ENCODE results near the gene CHD5.

Gene CHD5

GRCh38 chr1:6184083-6184783, 4.1 kb upstream of the CHD5 start:
- Mint-ChIP-seq H3K4me1 (peaks cover 19% of the 10 kb centered on the region), H3K27me3 (ENCODE audit: low read depth) (peaks cover 42% of the 10 kb centered on the region), H3K4me3 (no peak overlapping the region), H3K9me3 (no peaks in the 10 kb centered on the region), H3K27ac (no peak overlapping the region), H3K36me3 (ENCODE audit: low read depth) (peaks cover 47% of the 10 kb centered on the region)
- TF ChIP-seq, protein P1, sequence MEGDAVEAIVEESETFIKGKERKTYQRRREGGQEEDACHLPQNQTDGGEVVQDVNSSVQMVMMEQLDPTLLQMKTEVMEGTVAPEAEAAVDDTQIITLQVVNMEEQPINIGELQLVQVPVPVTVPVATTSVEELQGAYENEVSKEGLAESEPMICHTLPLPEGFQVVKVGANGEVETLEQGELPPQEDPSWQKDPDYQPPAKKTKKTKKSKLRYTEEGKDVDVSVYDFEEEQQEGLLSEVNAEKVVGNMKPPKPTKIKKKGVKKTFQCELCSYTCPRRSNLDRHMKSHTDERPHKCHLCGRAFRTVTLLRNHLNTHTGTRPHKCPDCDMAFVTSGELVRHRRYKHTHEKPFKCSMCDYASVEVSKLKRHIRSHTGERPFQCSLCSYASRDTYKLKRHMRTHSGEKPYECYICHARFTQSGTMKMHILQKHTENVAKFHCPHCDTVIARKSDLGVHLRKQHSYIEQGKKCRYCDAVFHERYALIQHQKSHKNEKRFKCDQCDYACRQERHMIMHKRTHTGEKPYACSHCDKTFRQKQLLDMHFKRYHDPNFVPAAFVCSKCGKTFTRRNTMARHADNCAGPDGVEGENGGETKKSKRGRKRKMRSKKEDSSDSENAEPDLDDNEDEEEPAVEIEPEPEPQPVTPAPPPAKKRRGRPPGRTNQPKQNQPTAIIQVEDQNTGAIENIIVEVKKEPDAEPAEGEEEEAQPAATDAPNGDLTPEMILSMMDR (IDR thresholded peaks at IDR 0.05; ENCODE audit: unreplicated experiment in 3 of 3) = no peak

DNA sequence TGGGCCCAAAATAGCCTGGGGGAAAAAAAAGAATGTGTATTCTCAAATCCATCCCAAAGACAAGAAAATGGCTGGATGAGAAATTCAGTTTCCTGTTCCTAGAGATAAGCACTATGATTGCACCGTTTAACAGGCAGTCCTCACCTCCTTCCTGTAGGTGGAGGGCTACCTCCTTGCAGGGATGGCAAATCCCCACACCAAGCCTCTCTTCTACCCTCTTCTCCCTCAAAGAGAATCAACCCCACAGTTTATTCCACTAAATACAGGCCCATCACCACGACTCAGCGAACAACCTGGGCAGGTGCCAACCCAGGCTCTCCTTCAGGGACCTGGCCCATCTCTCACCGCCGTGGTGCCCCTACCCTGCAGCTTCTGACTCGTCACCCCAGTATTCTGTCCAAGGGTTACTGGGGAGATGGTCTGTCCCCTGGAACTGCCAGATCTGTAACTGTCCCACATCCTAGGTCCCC, 3.4 kb upstream of the CHD5 start:
- peaks cover 40% of the 10 kb centered on the region for H3K36me3 Mint-ChIP-seq (ENCODE audit: low read depth)
- H3K4me3 Mint-ChIP-seq = no peak overlapping the region
- TF ChIP-seq, protein P1 (IDR thresholded peaks at IDR 0.05; ENCODE audit: unreplicated experiment in 3 of 3) = no peak
- H3K9me3 Mint-ChIP-seq = no peaks in the 10 kb centered on the region
- H3K4me1 Mint-ChIP-seq = peaks cover 23% of the 10 kb centered on the region
- H3K27me3 Mint-ChIP-seq (ENCODE audit: low read depth) = peaks cover 42% of the 10 kb centered on the region
- no peak overlapping the region for H3K27ac Mint-ChIP-seq

DNA sequence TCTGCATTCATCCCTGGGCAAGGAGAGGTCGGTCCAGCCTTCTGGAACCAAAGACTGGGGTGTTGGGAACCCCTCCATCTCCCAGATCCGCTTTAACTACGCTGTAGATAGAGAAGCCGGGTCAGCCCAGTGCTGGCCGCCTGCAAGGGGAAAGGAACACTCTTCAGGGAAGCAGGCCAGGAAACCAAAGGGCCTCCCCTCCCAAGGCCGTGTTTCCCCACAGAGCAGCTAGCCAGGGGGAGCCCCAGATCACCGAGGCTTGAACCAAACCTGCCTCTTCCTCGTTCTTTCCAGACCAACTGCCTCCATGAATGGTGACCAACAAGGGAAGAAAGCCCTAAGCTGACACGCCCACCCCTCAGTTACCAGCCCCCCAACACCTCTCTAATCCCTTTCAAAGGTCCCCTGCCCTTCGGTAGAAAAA, 1.2 kb upstream of the CHD5 start:
- TF ChIP-seq, protein P1 (IDR thresholded peaks at IDR 0.05; ENCODE audit: unreplicated experiment in 3 of 3) = no peak
- H3K4me3 Mint-ChIP-seq = peak overlapping the region; percentile 62 to 74 (median 73)
- H3K27me3 Mint-ChIP-seq (ENCODE audit: low read depth) = peaks cover 42% of the 10 kb centered on the region
- H3K36me3 Mint-ChIP-seq (ENCODE audit: low read depth) = peaks cover 24% of the 10 kb centered on the region
- H3K9me3 Mint-ChIP-seq = no peaks in the 10 kb centered on the region
- H3K4me1 Mint-ChIP-seq = peaks cover 28% of the 10 kb centered on the region
- no peak overlapping the region for H3K27ac Mint-ChIP-seq

GRCh38 chr1:6180707-6181311, 688 bp upstream of the CHD5 start:
- peak overlapping the region; percentile 62 to 74 (median 73) for H3K4me3 Mint-ChIP-seq
- H3K9me3 Mint-ChIP-seq = no peaks in the 10 kb centered on the region
- peaks cover 28% of the 10 kb centered on the region for H3K4me1 Mint-ChIP-seq
- H3K27me3 Mint-ChIP-seq (ENCODE audit: low read depth) = peaks cover 42% of the 10 kb centered on the region
- no peak overlapping the region for H3K27ac Mint-ChIP-seq
- H3K36me3 Mint-ChIP-seq (ENCODE audit: low read depth) = peaks cover 21% of the 10 kb centered on the region
- TF ChIP-seq, protein P1 (IDR thresholded peaks at IDR 0.05; ENCODE audit: unreplicated experiment in 3 of 3) = no peak

GRCh38 chr1:6179564-6180175, 451 bp downstream of the CHD5 start:
- TF ChIP-seq, protein P1 (IDR thresholded peaks at IDR 0.05; ENCODE audit: unreplicated experiment in 3 of 3) = no peak
- Mint-ChIP-seq H3K4me3 (no peak overlapping the region), H3K4me1 (peaks cover 28% of the 10 kb centered on the region), H3K9me3 (no peaks in the 10 kb centered on the region), H3K36me3 (ENCODE audit: low read depth) (peaks cover 14% of the 10 kb centered on the region), H3K27me3 (ENCODE audit: low read depth) (peaks cover 41% of the 10 kb centered on the region), H3K27ac (no peak overlapping the region)

Data from nephron (organoid).